IPS-18a (cell line): Measurements from ENCODE around the gene ORAI3.

Source experiments
- H3K27ac ChIP-seq: one replicate; pipeline ENCODE4 v1.5.1; 2013; ENCODE audit warnings: low read length
- H3K27me3 ChIP-seq: one replicate; pipeline ENCODE4 v1.6.1; 2013; ENCODE audit warnings: mild to moderate bottlenecking, low read length; ENCODE audit not compliant: control insufficient read depth, insufficient read depth
- H3K36me3 ChIP-seq: one replicate; pipeline ENCODE4 v1.6.1; 2013; ENCODE audit warnings: low read depth, low read length; ENCODE audit not compliant: control insufficient read depth
- H3K4me1 ChIP-seq: one replicate; pipeline ENCODE4 v1.6.1; 2013; ENCODE audit warnings: low read depth, low read length; ENCODE audit not compliant: control insufficient read depth
- H3K4me3 ChIP-seq: one replicate; pipeline ENCODE4 v1.5.1; 2013; ENCODE audit warnings: low read length
- H3K9ac ChIP-seq: one replicate; pipeline ENCODE4 v1.6.1; 2013; ENCODE audit warnings: mild to moderate bottlenecking, low read length, moderate library complexity
- H3K9me3 ChIP-seq: one replicate; pipeline ENCODE4 v1.6.1; 2013; ENCODE audit warnings: low read depth, low read length; ENCODE audit not compliant: control insufficient read depth

ORAI3 gene

GRCh38 chr16:30964574-30965226 is 15.8 kb downstream of the ORAI3 start:
- H3K4me1 ChIP-seq = no peaks in the 10 kb centered on the region
- H3K9me3 ChIP-seq = no peaks in the 10 kb centered on the region
- no peak overlapping the region for H3K9ac ChIP-seq
- H3K27me3 ChIP-seq = no peaks in the 10 kb centered on the region
- H3K27ac ChIP-seq = no peak overlapping the region
- no peak overlapping the region for H3K4me3 ChIP-seq
- H3K36me3 ChIP-seq = peaks cover 83% of the 10 kb centered on the region

GRCh38 chr16:30965436-30965835 is 16.6 kb downstream of the ORAI3 start:
- Histone ChIP-seq H3K4me1 (no peaks in the 10 kb centered on the region), H3K9me3 (no peaks in the 10 kb centered on the region), H3K4me3 (no peak overlapping the region), H3K9ac (no peak overlapping the region), H3K27me3 (no peaks in the 10 kb centered on the region), H3K27ac (no peak overlapping the region), H3K36me3 (peaks cover 79% of the 10 kb centered on the region)

- Histone ChIP-seq H3K4me1 (no peaks in the 10 kb centered on the region), H3K9ac (no peak overlapping the region), H3K9me3 (no peaks in the 10 kb centered on the region), H3K36me3 (peaks cover 82% of the 10 kb centered on the region), H3K27me3 (no peaks in the 10 kb centered on the region), H3K4me3 (no peak overlapping the region), H3K27ac (no peak overlapping the region)
Measured at GRCh38 chr16:30966033-30966619, 17.3 kb downstream of the ORAI3 start.

GRCh38 chr16:30967795-30968194 is 18.9 kb downstream of the ORAI3 start:
- Histone ChIP-seq H3K4me3 (no peak overlapping the region), H3K27ac (no peak overlapping the region), H3K36me3 (peaks cover 78% of the 10 kb centered on the region), H3K4me1 (no peaks in the 10 kb centered on the region), H3K9me3 (no peaks in the 10 kb centered on the region), H3K27me3 (no peaks in the 10 kb centered on the region), H3K9ac (no peak overlapping the region)

- Histone ChIP-seq H3K9me3 (no peaks in the 10 kb centered on the region), H3K27me3 (no peaks in the 10 kb centered on the region), H3K27ac (no peak overlapping the region), H3K4me3 (no peak overlapping the region), H3K4me1 (no peaks in the 10 kb centered on the region), H3K36me3 (peaks cover 79% of the 10 kb centered on the region), H3K9ac (no peak overlapping the region)
Measured at GRCh38 chr16:30969246-30969842, 20.5 kb downstream of the ORAI3 start.

- Histone ChIP-seq H3K27ac (no peak overlapping the region), H3K4me3 (no peak overlapping the region), H3K36me3 (peaks cover 80% of the 10 kb centered on the region), H3K9ac (no peak overlapping the region), H3K27me3 (no peaks in the 10 kb centered on the region), H3K9me3 (no peaks in the 10 kb centered on the region), H3K4me1 (no peaks in the 10 kb centered on the region)
Measured at GRCh38 chr16:30971298-30971697, 22.4 kb downstream of the ORAI3 start.

GRCh38 chr16:30972872-30973271 is 24.0 kb downstream of the ORAI3 start:
- peaks cover 78% of the 10 kb centered on the region for H3K36me3 ChIP-seq
- H3K9me3 ChIP-seq = no peaks in the 10 kb centered on the region
- H3K9ac ChIP-seq = no peak overlapping the region
- H3K4me1 ChIP-seq = no peaks in the 10 kb centered on the region
- no peaks in the 10 kb centered on the region for H3K27me3 ChIP-seq
- no peak overlapping the region for H3K4me3 ChIP-seq
- no peak overlapping the region for H3K27ac ChIP-seq

- H3K27me3 ChIP-seq = no peaks in the 10 kb centered on the region
- H3K4me1 ChIP-seq = no peaks in the 10 kb centered on the region
- H3K4me3 ChIP-seq = no peak overlapping the region
- H3K27ac ChIP-seq = no peak overlapping the region
- no peak overlapping the region for H3K9ac ChIP-seq
- H3K36me3 ChIP-seq = peaks cover 78% of the 10 kb centered on the region
- no peaks in the 10 kb centered on the region for H3K9me3 ChIP-seq
Measured at GRCh38 chr16:30974348-30974747, 25.5 kb downstream of the ORAI3 start.

- Histone ChIP-seq H3K27me3 (no peaks in the 10 kb centered on the region), H3K27ac (no peak overlapping the region), H3K36me3 (peaks cover 79% of the 10 kb centered on the region), H3K9ac (no peak overlapping the region), H3K4me3 (no peak overlapping the region), H3K4me1 (no peaks in the 10 kb centered on the region), H3K9me3 (no peaks in the 10 kb centered on the region)
Measured at GRCh38 chr16:30976486-30976885, 27.6 kb downstream of the ORAI3 start.

- Histone ChIP-seq H3K36me3 (peaks cover 75% of the 10 kb centered on the region), H3K4me3 (no peak overlapping the region), H3K4me1 (no peaks in the 10 kb centered on the region), H3K27me3 (no peaks in the 10 kb centered on the region), H3K27ac (no peak overlapping the region), H3K9ac (no peak overlapping the region), H3K9me3 (no peaks in the 10 kb centered on the region)
Measured at GRCh38 chr16:30977502-30977901, 28.6 kb downstream of the ORAI3 start.

- Histone ChIP-seq H3K27me3 (no peaks in the 10 kb centered on the region), H3K4me1 (no peaks in the 10 kb centered on the region), H3K9me3 (no peaks in the 10 kb centered on the region), H3K4me3 (no peak overlapping the region), H3K36me3 (peaks cover 75% of the 10 kb centered on the region), H3K9ac (no peak overlapping the region), H3K27ac (no peak overlapping the region)
Measured at GRCh38 chr16:30979170-30980022, 30.5 kb downstream of the ORAI3 start.
